22Rv1 (cell line): ENCODE results near the gene HUS1.
A peak's percentile ranks its signal among the peaks of the same experiment; 100 is the strongest.

Experiments used
- H3K27ac ChIP-seq: fragments of 450-650 bp; 2 replicates; pipeline ENCODE4 v1.5.1; 2017
- CTCF ChIP-seq: fragments of 450-650 bp; IDR thresholded peaks from 2 replicates; pipeline ENCODE4 v1.5.1; 2017; ENCODE audit warnings: mild to moderate bottlenecking
- ZFX ChIP-seq: fragments of 450-650 bp; IDR thresholded peaks from 2 replicates; pipeline ENCODE4 v1.6.1; 2017; ENCODE audit warnings: antibody characterized with exemption, borderline replicate concordance

HUS1 gene

GRCh38 chr7:47970761-47971160 is 8.7 kb downstream of the HUS1 start:
- no peak for TF ChIP-seq CTCF
- TF ChIP-seq ZFX = no peak
- H3K27ac ChIP-seq = no peak overlapping the region

GRCh38 chr7:47968847-47969774 is 10.3 kb downstream of the HUS1 start:
- H3K27ac ChIP-seq = no peak overlapping the region

GRCh38 chr7:47967708-47968107 is 11.7 kb downstream of the HUS1 start:
- TF ChIP-seq ZFX (no peak), CTCF (no peak)
- no peak overlapping the region for H3K27ac ChIP-seq

More at GRCh38 chr7:47968847-47969774, 10.3 kb downstream of the HUS1 start:
- TF ChIP-seq CTCF = peak; percentile 95
- TF ChIP-seq ZFX = no peak

- no peak overlapping the region for H3K27ac ChIP-seq
- TF ChIP-seq CTCF (no peak), ZFX (no peak)
Observed at GRCh38 chr7:47967123-47967522, 12.3 kb downstream of the HUS1 start.

GRCh38 chr7:47965456-47965855 is 14.0 kb downstream of the HUS1 start:
- TF ChIP-seq CTCF = no peak
- H3K27ac ChIP-seq = no peak overlapping the region

GRCh38 chr7:47962262-47962661 is 17.2 kb downstream of the HUS1 start:
- H3K27ac ChIP-seq = no peak overlapping the region
- TF ChIP-seq ZFX (no peak), CTCF (no peak)

GRCh38 chr7:47957156-47957555 is 22.3 kb downstream of the HUS1 start:
- H3K27ac ChIP-seq = no peak overlapping the region
- TF ChIP-seq CTCF (no peak), ZFX (no peak)
